Mucosa of descending colon (tissue), 3 donors: Measurements from ENCODE around the gene SLC1A7. TPM values are rescaled to one million over a fixed set of nuclear protein-coding genes. Genes with fewer than 3 reads are reported as not detected.

ENCODE experiments used
- ATAC-seq: fragments of 200-7000 bp; cut with Tn5 transposase; one replicate; pipeline ENCODE4 v1.9.1; 2020; ENCODE audit warnings: mild to moderate bottlenecking, moderate library complexity
- DNase-seq, 3 donors: peaks; one replicate each; pipeline ENCODE4 v3.0.0-alpha.2; 2020
- H3K36me3 ChIP-seq: fragments of 200-600 bp; one replicate; pipeline ENCODE4 v1.8.0; 2021; ENCODE audit warnings: low read depth, mild to moderate bottlenecking
- H3K4me1 ChIP-seq: fragments of 200-600 bp; one replicate; pipeline ENCODE4 v1.8.0; 2021; ENCODE audit warnings: low read depth, mild to moderate bottlenecking
- H3K4me3 ChIP-seq: fragments of 200-600 bp; one replicate; pipeline ENCODE4 v1.8.0; 2021; ENCODE audit warnings: mild to moderate bottlenecking
- H3K9me3 ChIP-seq: fragments of 200-600 bp; one replicate; pipeline ENCODE4 v1.8.0; 2021; ENCODE audit warnings: mild to moderate bottlenecking
- CTCF ChIP-seq: fragments of 200-600 bp; IDR thresholded peaks from one replicate; pipeline ENCODE4 v1.8.0; 2022; ENCODE audit warnings: antibody characterized with exemption, mild to moderate bottlenecking
- intact Hi-C, 2 donors: fragments of 100-400 bp; cut with DNase I in 1 of 2; cut with micrococcal nuclease in 1 of 2; formaldehyde crosslinking; loops; one replicate each; pipeline versions ENCODE4 v1.11.0 to v1.11.1; 2022; cut with DNase I, micrococcal nuclease
- total RNA-seq, 3 donors: library from RNA; stranded (reverse); fragmentation: NEBNext Ultra II Directional in 2 of 3; extraction: Animal tissue kit (Norgen Biotek cat#: 25700) in 2 of 3; gene quantifications; one replicate each; pipeline versions ENCODE4 v1.2.1 to v1.2.4, GENCODE V29; 2021 to 2023
- donor health status: DM: no; HTN: no; CAD: no; lungs with moderate emphysema.
- donor health status: DM: no; HTN: no; CAD: no.
- donor health status: DM: no; HTN: yes; CAD: no.

Gene SLC1A7
- total RNA-seq, 3 donors from 2014 or later: 0.72 to 0.98 (median 0.93) TPM

GRCh38 chr1:53111073-53111556 is 31.3 kb downstream of the SLC1A7 start:
- intact Hi-C loops: no loop called here
- H3K9me3 ChIP-seq: no peaks in the 10 kb centered on the region
- TF ChIP-seq CTCF: no peak
- peaks cover 18% of the 10 kb centered on the region for H3K4me1 ChIP-seq
- H3K36me3 ChIP-seq: no peaks in the 10 kb centered on the region
- no peak overlapping the region for H3K4me3 ChIP-seq
- peak; percentile 73 to 84 (median 82) for DNase-seq
- ATAC-seq: peak; percentile 94

GRCh38 chr1:53110370-53111072 is 31.9 kb downstream of the SLC1A7 start:
- Histone ChIP-seq H3K9me3 (no peaks in the 10 kb centered on the region), H3K36me3 (no peaks in the 10 kb centered on the region), H3K4me3 (no peak overlapping the region), H3K4me1 (peaks cover 18% of the 10 kb centered on the region)
- DNase-seq (peak in 2 of 3 donors; percentile 29 to 38), ATAC-seq (no peak)
- intact Hi-C loops: no loop called here
- no peak for TF ChIP-seq CTCF

- intact Hi-C loops: no loop called here
- Histone ChIP-seq H3K36me3 (no peaks in the 10 kb centered on the region), H3K4me1 (peaks cover 18% of the 10 kb centered on the region), H3K4me3 (no peak overlapping the region), H3K9me3 (no peaks in the 10 kb centered on the region)
- no peak for DNase-seq
- ATAC-seq: no peak
- no peak for TF ChIP-seq CTCF
Measured at GRCh38 chr1:53108646-53109580, 33.5 kb downstream of the SLC1A7 start.

- Histone ChIP-seq H3K9me3 (no peaks in the 10 kb centered on the region), H3K36me3 (no peaks in the 10 kb centered on the region), H3K4me1 (peaks cover 18% of the 10 kb centered on the region), H3K4me3 (no peak overlapping the region)
- peak; percentile 34 for ATAC-seq
- TF ChIP-seq CTCF: no peak
- intact Hi-C loops: no loop called here
- DNase-seq: no peak
Measured at GRCh38 chr1:53107570-53108322, 34.7 kb downstream of the SLC1A7 start.

GRCh38 chr1:53107090-53107489 is 35.3 kb downstream of the SLC1A7 start:
- no peak for TF ChIP-seq CTCF
- DNase-seq: no peak
- H3K4me3 ChIP-seq: no peak overlapping the region
- intact Hi-C loops: no loop called here
- no peaks in the 10 kb centered on the region for H3K36me3 ChIP-seq
- no peaks in the 10 kb centered on the region for H3K9me3 ChIP-seq
- ATAC-seq: no peak
- peaks cover 18% of the 10 kb centered on the region for H3K4me1 ChIP-seq
